NB4 (cell line): Measurements from ENCODE around the gene MPO.

Experiments
- DNase-seq: peaks from one replicate; pipeline ENCODE4 v3.0.0; 2010; ENCODE audit warnings: low read depth
- H3K4me3 ChIP-seq: one replicate; pipeline ENCODE4 v1.5.1; 2011; ENCODE audit warnings: mild to moderate bottlenecking, low read depth, low read length, moderate library complexity
- CTCF ChIP-seq: IDR thresholded peaks from one replicate; pipeline ENCODE4 v1.5.1; 2012; ENCODE audit warnings: low read depth, low read length
- MAX ChIP-seq: IDR thresholded peaks from 2 replicates; pipeline ENCODE4 v1.6.1; 2011; ENCODE audit warnings: low read depth, low read length
- MYC ChIP-seq: IDR thresholded peaks from 2 replicates; pipeline ENCODE4 v1.6.1; 2011; ENCODE audit warnings: low read depth, low read length
- POLR2A ChIP-seq: IDR thresholded peaks from 2 replicates; pipeline ENCODE4 v1.6.1; 2011; ENCODE audit warnings: mild to moderate bottlenecking; ENCODE audit not compliant: insufficient read length; ENCODE audit errors: extremely low read depth

Gene MPO

GRCh38 chr17:58280480-58281217, at the start of gene MPO:
MPO (minus strand) TSS chr17:58280935; CDS start chr17:58280758, 177 bp downstream.
- peak within 1 kb of the TSS; percentile 91 for H3K4me3 ChIP-seq
- TF ChIP-seq POLR2A: peak; percentile 90
- TF ChIP-seq CTCF: no peak
- TF ChIP-seq MAX: 0 out of 2 replicates have a peak, but pooled peaks have one; percentile 2
- no peak for TF ChIP-seq MYC
- DNase-seq: peak; percentile 97

- peak; percentile 77 for TF ChIP-seq MAX
- TF ChIP-seq CTCF: no peak
- peak; percentile 68 for TF ChIP-seq POLR2A
- peak; percentile 33 for TF ChIP-seq MYC
- peak; percentile 82 for DNase-seq
- peak overlapping the region; percentile 99 for H3K4me3 ChIP-seq
These were observed 49.2 kb upstream of the MPO start for GRCh38 chr17:58329810-58330537.

GRCh38 chr17:58329035-58329809, 48.5 kb upstream of the MPO start:
- H3K4me3 ChIP-seq: peak overlapping the region; percentile 99
- TF ChIP-seq CTCF: peak; percentile 49
- TF ChIP-seq MYC: peak; percentile 48; the same call in 1 of the 2 replicates
- peak; percentile 74; the same call in 1 of the 2 replicates for TF ChIP-seq MAX
- TF ChIP-seq POLR2A: peak; percentile 97
- DNase-seq: peak; percentile 98

- peak; percentile 97 for DNase-seq
- H3K4me3 ChIP-seq: peak within 1 kb of the TSS; percentile 99
- TF ChIP-seq POLR2A: peak; percentile 40
- no peak for TF ChIP-seq CTCF
- TF ChIP-seq MYC: no peak; the same call in 1 of the 2 replicates
- peak; percentile 66; the same call in 1 of the 2 replicates for TF ChIP-seq MAX
These were observed 47.7 kb upstream of the MPO start, which contains the start of gene TSPOAP1 for GRCh38 chr17:58328195-58329034. TSPOAP1 (minus strand) TSS chr17:58328795; CDS start chr17:58327920, 875 bp downstream.
